Parathyroid adenoma (tissue), 2 donors: ENCODE data around the gene GNG13.

Source experiments
- H2AFZ ChIP-seq: fragments of 300-600 bp; sonication (generic); one replicate; pipeline ENCODE4 v1.7.0; 2017; ENCODE audit warnings: antibody characterized with exemption, mild to moderate bottlenecking
- H3K27ac ChIP-seq: fragments of 300-600 bp; sonication (generic); one replicate; pipeline ENCODE4 v1.7.0; 2017
- H3K27me3 ChIP-seq: fragments of 300-600 bp; sonication (generic); one replicate; pipeline ENCODE4 v1.7.0; 2017; ENCODE audit warnings: low read length; ENCODE audit not compliant: control insufficient read depth, insufficient read depth
- H3K36me3 ChIP-seq: fragments of 300-600 bp; sonication (generic); one replicate; pipeline ENCODE4 v1.7.0; 2017; ENCODE audit warnings: low read length; ENCODE audit not compliant: control insufficient read depth, insufficient read depth
- H3K4me1 ChIP-seq: fragments of 300-600 bp; sonication (generic); one replicate; pipeline ENCODE4 v1.7.0; 2017; ENCODE audit warnings: control low read depth
- H3K4me2 ChIP-seq: fragments of 300-600 bp; sonication (generic); one replicate; pipeline ENCODE4 v1.7.0; 2017; ENCODE audit warnings: low read length
- H3K4me3 ChIP-seq: fragments of 300-600 bp; sonication (generic); one replicate; pipeline ENCODE4 v1.7.0; 2017; ENCODE audit warnings: low read depth, low read length
- H3K79me2 ChIP-seq: fragments of 300-600 bp; sonication (generic); one replicate; pipeline ENCODE4 v1.7.0; 2017; ENCODE audit warnings: control low read depth
- H3K9ac ChIP-seq: fragments of 300-600 bp; sonication (generic); one replicate; pipeline ENCODE4 v1.7.0; 2017; ENCODE audit warnings: mild to moderate bottlenecking
- H3K9me3 ChIP-seq: fragments of 300-600 bp; sonication (generic); one replicate; pipeline ENCODE4 v1.7.0; 2017; ENCODE audit warnings: low read length; ENCODE audit not compliant: control insufficient read depth
- TF ChIP-seq, protein P1 (sequence below): fragments of 300-600 bp; sonication (generic); IDR thresholded peaks from one replicate; pipeline ENCODE4 v1.7.0; 2017; ENCODE audit warnings: antibody characterized with exemption, mild to moderate bottlenecking
- donor health status: primary hyperparathyroidism.

GNG13 gene

DNA sequence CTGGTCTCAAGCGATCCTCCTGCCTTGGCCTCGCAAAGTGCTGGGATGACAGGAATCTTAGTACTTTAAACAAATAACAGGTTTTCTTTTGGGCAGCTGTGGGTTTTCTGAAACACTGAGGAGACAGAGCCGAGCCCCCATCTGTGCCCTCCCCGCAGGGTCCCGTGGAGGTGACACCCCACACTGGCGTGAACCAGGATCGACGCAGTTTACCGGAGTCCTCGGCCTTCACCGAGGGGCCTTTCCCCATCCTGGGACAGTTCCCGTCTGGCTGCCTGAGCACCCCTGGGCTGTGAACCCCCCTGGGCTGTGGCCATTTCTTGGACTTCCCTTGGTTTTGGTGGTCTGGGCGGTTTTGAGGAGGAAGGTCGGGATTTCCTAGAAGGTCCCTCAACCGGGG, 15.3 kb upstream of the GNG13 start:
- no peaks in the 10 kb centered on the region for H3K9me3 ChIP-seq
- no peaks in the 10 kb centered on the region for H3K36me3 ChIP-seq
- no peak overlapping the region for H3K9ac ChIP-seq
- TF ChIP-seq, protein P1, sequence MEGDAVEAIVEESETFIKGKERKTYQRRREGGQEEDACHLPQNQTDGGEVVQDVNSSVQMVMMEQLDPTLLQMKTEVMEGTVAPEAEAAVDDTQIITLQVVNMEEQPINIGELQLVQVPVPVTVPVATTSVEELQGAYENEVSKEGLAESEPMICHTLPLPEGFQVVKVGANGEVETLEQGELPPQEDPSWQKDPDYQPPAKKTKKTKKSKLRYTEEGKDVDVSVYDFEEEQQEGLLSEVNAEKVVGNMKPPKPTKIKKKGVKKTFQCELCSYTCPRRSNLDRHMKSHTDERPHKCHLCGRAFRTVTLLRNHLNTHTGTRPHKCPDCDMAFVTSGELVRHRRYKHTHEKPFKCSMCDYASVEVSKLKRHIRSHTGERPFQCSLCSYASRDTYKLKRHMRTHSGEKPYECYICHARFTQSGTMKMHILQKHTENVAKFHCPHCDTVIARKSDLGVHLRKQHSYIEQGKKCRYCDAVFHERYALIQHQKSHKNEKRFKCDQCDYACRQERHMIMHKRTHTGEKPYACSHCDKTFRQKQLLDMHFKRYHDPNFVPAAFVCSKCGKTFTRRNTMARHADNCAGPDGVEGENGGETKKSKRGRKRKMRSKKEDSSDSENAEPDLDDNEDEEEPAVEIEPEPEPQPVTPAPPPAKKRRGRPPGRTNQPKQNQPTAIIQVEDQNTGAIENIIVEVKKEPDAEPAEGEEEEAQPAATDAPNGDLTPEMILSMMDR, result no peak
- H3K27ac ChIP-seq, result no peak overlapping the region
- no peak overlapping the region for H3K4me2 ChIP-seq
- H3K27me3 ChIP-seq, result no peaks in the 10 kb centered on the region
- H2AFZ ChIP-seq, result no peak overlapping the region
- H3K4me1 ChIP-seq, result no peaks in the 10 kb centered on the region
- H3K4me3 ChIP-seq, result no peak overlapping the region
- H3K79me2 ChIP-seq, result no peaks in the 10 kb centered on the region

DNA sequence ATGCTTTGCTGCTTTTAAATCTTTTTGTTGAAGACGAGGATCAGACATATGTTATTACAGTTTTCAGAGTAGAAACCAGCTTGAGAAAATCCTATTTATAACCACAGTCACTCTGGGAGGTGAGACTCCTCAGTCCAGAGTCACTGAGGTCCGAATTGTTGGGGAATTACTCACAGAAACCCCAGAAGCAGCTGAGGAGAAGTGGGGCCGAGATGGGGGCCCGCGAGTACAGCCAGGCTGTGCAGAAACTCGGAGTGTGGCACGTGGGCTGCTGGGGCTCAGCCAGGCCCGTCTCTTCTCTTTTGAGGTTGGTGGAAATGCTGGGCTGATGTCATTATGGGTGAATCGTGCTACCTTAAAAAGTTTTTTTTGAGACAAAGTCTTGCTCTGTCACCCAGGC, 14.4 kb upstream of the GNG13 start:
- Histone ChIP-seq H3K36me3 (no peaks in the 10 kb centered on the region), H2AFZ (no peak overlapping the region), H3K9me3 (no peaks in the 10 kb centered on the region), H3K79me2 (no peaks in the 10 kb centered on the region), H3K9ac (no peak overlapping the region), H3K4me3 (no peak overlapping the region), H3K4me1 (no peaks in the 10 kb centered on the region), H3K27ac (no peak overlapping the region), H3K4me2 (no peak overlapping the region), H3K27me3 (no peaks in the 10 kb centered on the region)
- TF ChIP-seq, protein P1, result no peak

DNA sequence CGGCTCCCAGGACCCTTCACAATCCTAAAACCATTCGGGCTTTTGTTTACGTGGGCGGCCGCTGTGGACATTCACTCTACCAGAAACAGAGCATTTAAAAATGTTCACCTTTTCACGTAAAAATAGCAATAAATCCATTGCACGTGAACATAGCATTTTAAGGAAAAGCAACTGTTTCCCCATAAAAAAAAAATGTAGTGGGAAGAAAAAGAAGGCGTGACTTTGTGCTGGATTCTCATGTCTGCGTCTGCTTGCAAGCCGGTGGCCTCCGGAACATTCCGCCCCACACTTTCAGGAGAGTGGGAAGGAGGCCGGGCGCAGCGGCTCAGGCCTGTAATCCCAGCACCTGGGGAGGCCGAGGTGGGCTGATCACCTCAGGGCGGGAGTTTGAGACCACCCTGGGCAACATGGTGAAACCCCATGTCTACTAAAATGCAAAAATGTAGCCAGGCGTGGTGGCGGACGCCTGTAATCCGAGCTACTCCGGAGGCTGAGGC, 13.4 kb upstream of the GNG13 start:
- Histone ChIP-seq H3K4me3 (no peak overlapping the region), H3K9me3 (no peaks in the 10 kb centered on the region), H2AFZ (no peak overlapping the region), H3K27me3 (no peaks in the 10 kb centered on the region), H3K9ac (no peak overlapping the region), H3K79me2 (no peaks in the 10 kb centered on the region), H3K36me3 (no peaks in the 10 kb centered on the region), H3K4me2 (no peak overlapping the region), H3K27ac (no peak overlapping the region), H3K4me1 (no peaks in the 10 kb centered on the region)
- TF ChIP-seq, protein P1, result no peak

DNA sequence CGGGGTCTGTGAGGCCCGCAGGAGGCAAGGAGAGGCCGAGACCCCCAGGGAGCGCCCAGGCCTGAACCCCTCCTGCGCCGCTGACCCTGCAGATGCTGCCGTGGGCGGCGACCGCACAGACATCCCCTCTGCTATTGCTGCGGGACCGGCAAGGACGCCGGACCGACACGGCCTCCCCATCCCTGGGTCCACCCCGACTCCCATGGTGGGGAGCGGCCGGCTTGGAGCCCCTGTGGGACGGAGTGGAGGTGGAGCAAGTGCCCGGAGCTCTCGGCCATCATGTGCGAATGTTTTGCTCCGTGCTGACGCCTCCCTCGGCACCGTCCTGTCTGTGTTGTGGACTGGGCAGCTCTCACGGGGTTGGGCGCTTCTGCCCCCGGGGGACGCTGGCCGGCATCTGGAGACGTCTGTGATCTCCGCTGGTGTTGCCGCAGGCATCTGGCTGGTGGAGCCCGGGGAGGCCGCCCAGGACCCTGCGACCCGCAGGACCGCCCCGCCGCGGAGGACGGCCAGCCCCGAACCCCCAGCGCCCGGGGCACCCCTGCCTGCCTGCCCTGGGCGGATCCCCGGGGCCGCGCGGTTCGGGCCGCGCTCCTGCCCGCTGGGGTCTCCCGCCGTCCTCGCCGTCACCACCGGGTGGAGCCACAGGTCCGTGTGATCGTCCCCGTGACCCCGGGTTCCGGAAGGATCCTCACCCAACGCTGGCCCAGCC, 12.8 kb upstream of the GNG13 start:
- no peaks in the 10 kb centered on the region for H3K27me3 ChIP-seq
- peak overlapping the region; percentile 22 for H3K4me3 ChIP-seq
- no peaks in the 10 kb centered on the region for H3K4me1 ChIP-seq
- H3K9ac ChIP-seq, result no peak overlapping the region
- H3K79me2 ChIP-seq, result no peaks in the 10 kb centered on the region
- TF ChIP-seq, protein P1, result no peak
- H2AFZ ChIP-seq, result no peak overlapping the region
- no peaks in the 10 kb centered on the region for H3K36me3 ChIP-seq
- peak overlapping the region; percentile 41 for H3K4me2 ChIP-seq
- H3K9me3 ChIP-seq, result no peaks in the 10 kb centered on the region
- no peak overlapping the region for H3K27ac ChIP-seq

DNA sequence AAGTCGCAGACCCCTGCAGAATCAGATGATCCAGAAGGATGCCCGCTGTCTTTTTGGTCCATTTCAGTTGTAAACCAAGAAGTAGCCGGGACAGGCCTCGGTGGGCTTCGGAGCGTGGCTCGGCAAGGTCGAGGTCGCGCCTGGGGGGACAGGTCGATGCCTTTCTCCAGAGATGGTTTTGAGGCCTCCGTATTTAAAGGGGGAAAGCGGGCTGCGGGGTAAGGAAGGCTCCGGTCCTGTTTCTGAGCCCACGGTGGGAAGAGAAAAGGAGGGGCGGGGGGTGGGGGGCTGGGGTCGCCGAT, 7.5 kb upstream of the GNG13 start:
- Histone ChIP-seq H3K9ac (no peak overlapping the region), H2AFZ (peak overlapping the region; percentile 96), H3K79me2 (no peaks in the 10 kb centered on the region), H3K9me3 (no peaks in the 10 kb centered on the region), H3K4me3 (peak overlapping the region; percentile 85), H3K27ac (no peak overlapping the region), H3K36me3 (no peaks in the 10 kb centered on the region), H3K4me1 (peaks cover 2% of the 10 kb centered on the region), H3K27me3 (no peaks in the 10 kb centered on the region), H3K4me2 (peak overlapping the region; percentile 86)
- TF ChIP-seq, protein P1, result no peak
